HG02588 (cell line): ENCODE measurements around the gene SRMS.

ENCODE experiments used
- ATAC-seq: cut with Tn5 transposase; IDR thresholded peaks from one replicate; pipeline ENCODE4 v1.9.1; 2021; ENCODE audit warnings: mild to moderate bottlenecking, moderate library complexity; ENCODE audit not compliant: unreplicated experiment

SRMS gene

GRCh38 chr20:63503524-63503923 is 44.0 kb downstream of the SRMS start:
- no peak for ATAC-seq

- no peak for ATAC-seq
Measured at GRCh38 chr20:63502671-63503172, 44.8 kb downstream of the SRMS start.

- no peak for ATAC-seq
Measured at GRCh38 chr20:63501818-63502670, 45.5 kb downstream of the SRMS start.

GRCh38 chr20:63500902-63501817 is 46.4 kb downstream of the SRMS start:
- no peak for ATAC-seq

GRCh38 chr20:63500151-63500901 is 47.2 kb downstream of the SRMS start:
- no peak for ATAC-seq

GRCh38 chr20:63499338-63499969 is 48.1 kb downstream of the SRMS start:
- no peak for ATAC-seq

GRCh38 chr20:63498960-63499337 is 48.6 kb downstream of the SRMS start, which contains the start of gene EEF1A2:
TSS of gene EEF1A2 (minus strand) at chr20:63499083. CDS start at chr20:63497763, 1,320 bp downstream.
- no peak for ATAC-seq

- ATAC-seq: no peak
Measured at GRCh38 chr20:63497946-63498935, 49.3 kb downstream of the SRMS start.

GRCh38 chr20:63497138-63497945 is 50.2 kb downstream of the SRMS start:
- ATAC-seq: no peak

- ATAC-seq: no peak
Measured at GRCh38 chr20:63496596-63497120, 50.9 kb downstream of the SRMS start.

- ATAC-seq: no peak
Measured at GRCh38 chr20:63495741-63496595, 51.6 kb downstream of the SRMS start.

GRCh38 chr20:63495167-63495720 is 52.3 kb downstream of the SRMS start:
- ATAC-seq: no peak

GRCh38 chr20:63494420-63495166 is 53.0 kb downstream of the SRMS start:
- ATAC-seq: no peak

- ATAC-seq: no peak
Measured at GRCh38 chr20:63494084-63494419, 53.5 kb downstream of the SRMS start.

- no peak for ATAC-seq
Measured at GRCh38 chr20:63493563-63494020, 54.0 kb downstream of the SRMS start.

- no peak for ATAC-seq
Measured at GRCh38 chr20:63492982-63493381, 54.6 kb downstream of the SRMS start.
